ENCODE data around the gene DCD. TPM values are rescaled to one million over a fixed set of nuclear protein-coding genes. Genes with fewer than 3 reads are reported as not detected.

The DCD gene
- total and polyA plus RNA-seq, 2 of the 8 experiments (the other 6 are each of a cell fraction or from before 2014, with no cell fraction given): not detected

DNA sequence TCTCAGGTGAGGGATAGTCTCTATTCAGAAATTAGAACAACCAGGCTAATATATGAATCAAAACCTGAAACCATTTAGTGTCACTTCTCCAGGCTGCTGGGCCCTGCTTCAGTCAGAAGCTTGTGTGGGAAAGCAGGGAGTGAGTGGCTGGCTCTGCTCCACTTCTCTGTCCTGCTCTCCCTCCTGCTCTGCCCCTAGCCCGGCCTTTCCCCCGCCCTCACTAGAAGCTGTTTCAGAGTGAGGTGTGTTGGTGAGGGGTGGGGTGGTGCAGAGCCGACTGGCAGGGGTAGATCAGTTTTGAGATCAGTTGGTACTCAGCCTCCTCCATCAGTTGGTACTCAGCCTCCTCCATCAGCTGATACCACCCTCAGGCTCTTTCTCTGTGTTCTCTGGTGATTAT is 52.7 kb downstream of the DCD start (continued):
- TF ChIP-seq GABPA (IDR thresholded peaks at IDR 0.05; ENCODE audit: borderline replicate concordance, insufficient read depth, low read length): no peak

Other genes with a start within 250 kb of the DCD start
- 19.0 and 19.4 TPM in 2 replicates for gene ITGA5, start 229.1 kb downstream of the DCD start, total RNA-seq (2021; fragmentation: NEBNext Ultra II Directional; extraction: Animal tissue kit (Norgen Biotek cat#: 25700))
- 11.6 and 17.7 TPM in 2 replicates for gene ITGA5, start 229.1 kb downstream of the DCD start, polyA plus RNA-seq (2011; rRNA removed)
- 0.50 and 1.1 TPM in 2 replicates for gene GTSF1, start 174.8 kb downstream of the DCD start, total RNA-seq (2021; fragmentation: NEBNext Ultra II Directional; extraction: Animal tissue kit (Norgen Biotek cat#: 25700))
- gene GTSF1, start 174.8 kb downstream of the DCD start, polyA plus RNA-seq (2011; rRNA removed): 0.14 and 0.32 TPM in 2 replicates
- not detected in 2 replicates for gene NCKAP1L, start 150.6 kb downstream of the DCD start, total RNA-seq (2021; fragmentation: NEBNext Ultra II Directional; extraction: Animal tissue kit (Norgen Biotek cat#: 25700))
- gene NCKAP1L, start 150.6 kb downstream of the DCD start, polyA plus RNA-seq (2011; rRNA removed): 0.02 TPM in 1 of 2 replicates, not detected in the other
- 0.78 and 0.90 TPM in 2 replicates for gene PDE1B, start 98.8 kb downstream of the DCD start, total RNA-seq (2021; fragmentation: NEBNext Ultra II Directional; extraction: Animal tissue kit (Norgen Biotek cat#: 25700))
- gene PDE1B, start 98.8 kb downstream of the DCD start, polyA plus RNA-seq (2011; rRNA removed): 1.8 and 2.3 TPM in 2 replicates
- gene PPP1R1A, start 59.7 kb downstream of the DCD start, total RNA-seq (2021; fragmentation: NEBNext Ultra II Directional; extraction: Animal tissue kit (Norgen Biotek cat#: 25700)): 8.1 and 13.1 TPM in 2 replicates
- 5.8 and 6.1 TPM in 2 replicates for gene PPP1R1A, start 59.7 kb downstream of the DCD start, polyA plus RNA-seq (2011; rRNA removed)
- gene LACRT, start 13.5 kb downstream of the DCD start, total RNA-seq (2021; fragmentation: NEBNext Ultra II Directional; extraction: Animal tissue kit (Norgen Biotek cat#: 25700)): not detected in 2 replicates
- not detected in 2 replicates for gene LACRT, start 13.5 kb downstream of the DCD start, polyA plus RNA-seq (2011; rRNA removed)
- not detected in 2 replicates for gene MUCL1, start 206.2 kb upstream of the DCD start, total RNA-seq (2021; fragmentation: NEBNext Ultra II Directional; extraction: Animal tissue kit (Norgen Biotek cat#: 25700))
- gene MUCL1, start 206.2 kb upstream of the DCD start, polyA plus RNA-seq (2011; rRNA removed): not detected in 2 replicates